ENCODE results near the gene PDE11A. TPM values are rescaled to one million over a fixed set of nuclear protein-coding genes. Genes with fewer than 3 reads are reported as not detected.

Gene PDE11A
- polyA plus RNA-seq, 2 of the 4 experiments (the other 2 are of a cell fraction): 3.6 to 5.6 TPM

DNA sequence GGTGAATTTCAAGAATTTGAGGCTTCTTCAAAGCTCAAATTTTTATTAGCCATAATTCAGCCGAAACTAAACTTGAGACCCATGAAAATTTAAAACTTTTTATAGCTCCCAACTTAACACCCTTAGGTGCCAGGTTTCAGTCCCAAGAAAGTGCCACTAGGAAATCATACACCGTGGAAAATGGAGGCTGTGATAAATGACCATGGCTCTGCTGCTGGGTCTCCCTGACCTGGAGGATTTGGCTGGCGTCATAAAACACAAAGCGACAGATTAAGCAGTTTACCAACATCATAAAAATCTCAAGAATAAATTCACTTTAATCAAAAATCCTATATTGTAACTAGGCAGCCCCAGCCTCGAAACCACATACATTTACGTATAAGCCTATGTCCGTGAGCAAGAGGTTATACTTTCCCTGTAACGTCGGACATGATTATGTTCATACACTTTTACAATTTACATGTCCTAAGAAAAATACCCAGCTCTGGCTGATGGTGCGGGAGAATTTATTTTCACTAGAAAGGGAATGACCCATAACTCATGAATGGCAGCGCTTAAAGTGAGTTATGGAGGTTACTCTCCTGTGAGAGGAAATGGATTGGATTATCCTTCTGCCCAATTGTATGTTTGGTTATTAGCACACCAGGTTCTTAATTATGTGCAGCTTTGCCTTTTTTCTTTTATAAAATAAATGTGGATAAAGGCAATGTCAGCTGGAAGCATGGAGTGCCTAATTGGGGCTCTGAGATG, 350.6 kb downstream of the PDE11A start:
- WGBS (ENCODE audit: missing lambda C conversion rate): 80% methylated on average over 11 of the region's 11 CpGs
- ChIA-PET POLR2A (no interaction called here), CTCF (interaction anchor here (1.2 to 5.1 kb wide), 2 partner anchors 29 to 231 kb away, joined by 3 to 25 read pairs; no protein-coding TSS in a partner anchor)
- Histone ChIP-seq H3K4me2 (no peak overlapping the region), H3K4me3 (no peak overlapping the region), H3K4me1 (no peaks in the 10 kb centered on the region), H3K9me3 (no peaks in the 10 kb centered on the region), H3K27ac (no peak overlapping the region)
- TF ChIP-seq KDM5A (IDR thresholded peaks at IDR 0.05) (no peak), POLR2A (IDR thresholded peaks at IDR 0.05; ENCODE audit: low read length) (no peak), RNF2 (IDR thresholded peaks at IDR 0.05; ENCODE audit: borderline replicate concordance, low read depth) (no peak), GATA3 (IDR thresholded peaks at IDR 0.05; ENCODE audit: borderline replicate concordance) (no peak), EP300 (IDR thresholded peaks at IDR 0.05) (no peak), MYC (IDR thresholded peaks at IDR 0.05; ENCODE audit: borderline replicate concordance, low read length) (no peak), NFE2L2 (conservative IDR thresholded peaks at IDR 0.05; ENCODE audit: low read length) (no peak)
- TF ChIP-seq, protein P1, sequence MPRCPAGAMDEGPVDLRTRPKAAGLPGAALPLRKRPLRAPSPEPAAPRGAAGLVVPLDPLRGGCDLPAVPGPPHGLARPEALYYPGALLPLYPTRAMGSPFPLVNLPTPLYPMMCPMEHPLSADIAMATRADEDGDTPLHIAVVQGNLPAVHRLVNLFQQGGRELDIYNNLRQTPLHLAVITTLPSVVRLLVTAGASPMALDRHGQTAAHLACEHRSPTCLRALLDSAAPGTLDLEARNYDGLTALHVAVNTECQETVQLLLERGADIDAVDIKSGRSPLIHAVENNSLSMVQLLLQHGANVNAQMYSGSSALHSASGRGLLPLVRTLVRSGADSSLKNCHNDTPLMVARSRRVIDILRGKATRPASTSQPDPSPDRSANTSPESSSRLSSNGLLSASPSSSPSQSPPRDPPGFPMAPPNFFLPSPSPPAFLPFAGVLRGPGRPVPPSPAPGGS (IDR thresholded peaks at IDR 0.05): no peak
- TF ChIP-seq, protein P2, sequence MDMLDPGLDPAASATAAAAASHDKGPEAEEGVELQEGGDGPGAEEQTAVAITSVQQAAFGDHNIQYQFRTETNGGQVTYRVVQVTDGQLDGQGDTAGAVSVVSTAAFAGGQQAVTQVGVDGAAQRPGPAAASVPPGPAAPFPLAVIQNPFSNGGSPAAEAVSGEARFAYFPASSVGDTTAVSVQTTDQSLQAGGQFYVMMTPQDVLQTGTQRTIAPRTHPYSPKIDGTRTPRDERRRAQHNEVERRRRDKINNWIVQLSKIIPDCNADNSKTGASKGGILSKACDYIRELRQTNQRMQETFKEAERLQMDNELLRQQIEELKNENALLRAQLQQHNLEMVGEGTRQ (IDR thresholded peaks at IDR 0.05): no peak
- TF ChIP-seq, protein P3, sequence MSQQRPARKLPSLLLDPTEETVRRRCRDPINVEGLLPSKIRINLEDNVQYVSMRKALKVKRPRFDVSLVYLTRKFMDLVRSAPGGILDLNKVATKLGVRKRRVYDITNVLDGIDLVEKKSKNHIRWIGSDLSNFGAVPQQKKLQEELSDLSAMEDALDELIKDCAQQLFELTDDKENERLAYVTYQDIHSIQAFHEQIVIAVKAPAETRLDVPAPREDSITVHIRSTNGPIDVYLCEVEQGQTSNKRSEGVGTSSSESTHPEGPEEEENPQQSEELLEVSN (IDR thresholded peaks at IDR 0.05; ENCODE audit: borderline replicate concordance, low read depth): no peak
- DNase-seq (ENCODE audit: low read depth in 1 of 2, low spot score in 1 of 2) (no peak), FAIRE-seq (no peak), ATAC-seq (no peak)

DNA sequence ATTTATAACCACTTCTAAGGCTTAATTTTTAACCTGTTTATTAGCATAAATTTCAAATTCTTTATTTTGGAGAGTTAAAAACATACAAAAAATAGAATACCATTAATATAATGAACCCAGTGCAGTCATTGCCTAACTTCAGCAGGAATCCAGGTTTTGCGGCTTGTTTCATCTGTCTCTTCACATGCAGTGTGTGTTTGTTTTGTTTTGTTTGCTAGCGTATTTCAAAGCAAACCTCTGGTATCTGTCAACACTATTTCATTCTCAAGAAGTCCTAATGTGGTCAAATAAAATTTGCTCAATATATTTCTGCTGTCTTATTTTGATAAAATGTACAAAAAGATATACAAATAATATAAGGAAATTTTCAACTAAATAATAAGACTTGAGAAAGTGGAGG, 351.5 kb downstream of the PDE11A start:
- WGBS (ENCODE audit: missing lambda C conversion rate): 81% methylated on average over 2 of the region's 2 CpGs

DNA sequence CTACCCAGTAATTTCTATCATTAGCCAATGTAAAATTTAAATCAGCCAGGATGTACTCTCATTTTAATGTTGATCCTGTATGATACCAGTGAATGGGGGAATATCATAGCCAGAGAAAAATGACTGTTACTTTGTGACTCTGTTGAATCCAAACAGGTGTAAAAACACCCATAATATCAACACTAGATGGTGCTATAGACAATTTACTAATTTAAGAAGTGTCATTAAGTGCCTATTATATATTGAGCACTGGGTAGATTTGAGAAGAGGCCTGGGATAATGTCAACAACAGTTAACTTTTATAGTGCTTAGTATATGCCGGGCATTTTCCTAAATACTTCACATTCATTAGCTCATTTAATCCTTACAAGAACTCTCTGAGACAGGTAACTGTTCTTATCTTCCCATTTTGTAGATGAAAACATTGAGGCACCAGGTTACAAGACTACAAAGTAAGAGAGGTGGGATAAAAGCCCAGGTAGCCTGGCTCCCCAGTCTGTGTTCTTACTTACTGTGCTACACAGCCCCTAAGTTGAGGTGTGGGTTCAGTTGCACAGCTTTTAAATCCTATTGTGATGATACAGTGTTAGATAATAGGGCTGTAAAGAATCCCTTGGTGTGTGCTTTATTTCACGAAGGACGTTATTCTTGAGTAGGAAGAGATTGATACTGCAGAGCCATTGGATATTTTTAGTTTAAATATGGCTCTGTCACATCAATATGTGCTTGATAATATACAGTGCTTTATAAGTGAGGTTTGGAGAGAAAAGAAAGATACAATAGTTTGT, 354.6 kb downstream of the PDE11A start:
- no peak for DNase-seq (ENCODE audit: low read depth in 1 of 2, low spot score in 1 of 2)
- Histone ChIP-seq H3K4me3 (no peak overlapping the region), H3K27ac (no peak overlapping the region), H3K4me2 (no peak overlapping the region), H3K9me3 (no peaks in the 10 kb centered on the region), H3K4me1 (no peaks in the 10 kb centered on the region)
- POLR2A ChIA-PET: no interaction called here
- peak in 1 of 2 experiments; percentile 44; a peak in 1 of 6 replicates for ATAC-seq
- TF ChIP-seq SMC3 (IDR thresholded peaks at IDR 0.05) (0 out of 3 replicates have a peak, but pooled peaks have one; percentile 17), POLR2A (IDR thresholded peaks at IDR 0.05; ENCODE audit: low read length) (no peak), RFX5 (IDR thresholded peaks at IDR 0.05) (no peak), NFE2L2 (conservative IDR thresholded peaks at IDR 0.05; ENCODE audit: low read length) (no peak), CBX2 (IDR thresholded peaks at IDR 0.05; ENCODE audit: borderline replicate concordance, low read depth) (no peak)
- TF ChIP-seq, protein P4, sequence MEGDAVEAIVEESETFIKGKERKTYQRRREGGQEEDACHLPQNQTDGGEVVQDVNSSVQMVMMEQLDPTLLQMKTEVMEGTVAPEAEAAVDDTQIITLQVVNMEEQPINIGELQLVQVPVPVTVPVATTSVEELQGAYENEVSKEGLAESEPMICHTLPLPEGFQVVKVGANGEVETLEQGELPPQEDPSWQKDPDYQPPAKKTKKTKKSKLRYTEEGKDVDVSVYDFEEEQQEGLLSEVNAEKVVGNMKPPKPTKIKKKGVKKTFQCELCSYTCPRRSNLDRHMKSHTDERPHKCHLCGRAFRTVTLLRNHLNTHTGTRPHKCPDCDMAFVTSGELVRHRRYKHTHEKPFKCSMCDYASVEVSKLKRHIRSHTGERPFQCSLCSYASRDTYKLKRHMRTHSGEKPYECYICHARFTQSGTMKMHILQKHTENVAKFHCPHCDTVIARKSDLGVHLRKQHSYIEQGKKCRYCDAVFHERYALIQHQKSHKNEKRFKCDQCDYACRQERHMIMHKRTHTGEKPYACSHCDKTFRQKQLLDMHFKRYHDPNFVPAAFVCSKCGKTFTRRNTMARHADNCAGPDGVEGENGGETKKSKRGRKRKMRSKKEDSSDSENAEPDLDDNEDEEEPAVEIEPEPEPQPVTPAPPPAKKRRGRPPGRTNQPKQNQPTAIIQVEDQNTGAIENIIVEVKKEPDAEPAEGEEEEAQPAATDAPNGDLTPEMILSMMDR (IDR thresholded peaks at IDR 0.05): peak; percentile 31; the same call in 2 of the 3 replicates
- CTCF ChIA-PET: interaction anchor here (1.0 to 1.8 kb wide), 6 partner anchors 10 to 228 kb away, joined by 3 to 6 read pairs (median 3); no protein-coding TSS in a partner anchor
- WGBS (ENCODE audit: missing lambda C conversion rate): 60% methylated on average over 3 of the region's 3 CpGs
- FAIRE-seq: no peak

More for the DNA sequence above, 351.5 kb downstream of the PDE11A start:
- no peaks in the 10 kb centered on the region for H3K9me3 ChIP-seq
- H3K4me3 ChIP-seq: no peak overlapping the region
- ATAC-seq (no peak), DNase-seq (ENCODE audit: low read depth in 1 of 2, low spot score in 1 of 2) (no peak), FAIRE-seq (no peak)
- no peaks in the 10 kb centered on the region for H3K4me1 ChIP-seq
- H3K27ac ChIP-seq: no peak overlapping the region
- CTCF ChIA-PET: interaction anchor here (5.1 kb wide), 1 partner anchor 230 kb away, joined by 25 read pairs; no protein-coding TSS in a partner anchor
- POLR2A ChIA-PET: no interaction called here
- H3K4me2 ChIP-seq: no peak overlapping the region
- TF ChIP-seq MAZ (IDR thresholded peaks at IDR 0.05; ENCODE audit: borderline replicate concordance, low read depth, low read length) (no peak), HOXB5 (CRISPR knock-in tag; IDR thresholded peaks at IDR 0.05) (no peak), FOXS1 (CRISPR knock-in tag; IDR thresholded peaks at IDR 0.05) (no peak), MAFK (IDR thresholded peaks at IDR 0.05; ENCODE audit: partially characterized antibody) (no peak), JUN (IDR thresholded peaks at IDR 0.05) (no peak), HOXB13 (CRISPR knock-in tag; IDR thresholded peaks at IDR 0.05; ENCODE audit: low read depth) (no peak), NPAS2 (CRISPR knock-in tag; IDR thresholded peaks at IDR 0.05; ENCODE audit: borderline replicate concordance) (no peak), CBX8 (IDR thresholded peaks at IDR 0.05) (no peak), ZSCAN20 (CRISPR knock-in tag; IDR thresholded peaks at IDR 0.05) (no peak)
- TF ChIP-seq, protein P2 (IDR thresholded peaks at IDR 0.05): no peak

All from A549 (cell line).